Activated T-cell treated with anti-CD3 and anti-CD28 coated beads, Interleukin-2, amount 50 U/mL, for 48 hours (primary cell): ENCODE results near the gene TCEAL5.
"Not testable (repeated sequence)": the region's sequence is repeated elsewhere in the genome, so short reads cannot be mapped to it uniquely, and the experiment has no call there.

Source experiments
- DNase-seq, 2 experiments: peaks; one replicate each; pipeline ENCODE4 v3.0.0-alpha.2; 2020

Gene TCEAL5

DNA sequence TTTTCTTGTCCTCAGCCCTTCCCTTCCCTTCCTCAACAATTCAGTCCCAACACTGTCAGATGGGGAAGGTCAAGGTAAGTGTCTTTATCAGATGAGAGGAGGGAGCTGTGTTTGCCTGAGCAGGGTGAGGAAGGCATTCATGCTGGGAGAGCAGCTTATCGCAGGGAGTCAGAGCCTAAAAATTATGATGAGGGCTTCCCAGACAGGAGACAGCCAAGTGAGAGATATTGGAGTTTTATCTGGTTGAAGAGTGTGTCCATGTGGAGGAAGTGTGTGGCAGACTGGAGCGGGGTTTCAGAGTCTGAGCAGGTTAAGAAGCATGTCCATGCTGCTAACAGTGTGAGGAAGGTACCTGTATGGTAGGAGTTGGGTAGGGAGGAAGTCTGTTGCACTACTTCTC lies 43.3 kb downstream of the TCEAL5 start:
- no peak for DNase-seq

GRCh38 chrX:103225918-103226317 lies 50.6 kb downstream of the TCEAL5 start:
- DNase-seq = not testable (repeated sequence)
